Right lobe of liver (tissue), 4 donors: ENCODE measurements around the gene P2RX7.

Experiments
- CTCF ChIP-seq, 4 donors: fragments of 200-600 bp in 3 of 4; fragments of 450-650 bp in 1 of 4; IDR thresholded peaks; one replicate each; pipeline versions ENCODE4 v1.5.1 to v1.8.0; 2016 to 2022; ENCODE audit warnings: antibody characterized with exemption in 4 of 4, mild to moderate bottlenecking in 2 of 4
- POLR2A ChIP-seq: fragments of 450-650 bp; IDR thresholded peaks from one replicate; pipeline ENCODE4 v1.6.1; 2017; ENCODE audit warnings: antibody characterized with exemption, mild to moderate bottlenecking
- donor health status: DM: no; HTN: no; CAD: no.
- donor health status: DM: no; HTN: no; CAD: no.
- donor health status: DM: no; HTN: yes; CAD: no.

- TF ChIP-seq CTCF (IDR thresholded peaks at IDR 0.05): peak in 2 of 4 donors; percentile 5 to 15
- TF ChIP-seq POLR2A: peak; percentile 49
Observed at GRCh38 chr12:121132601-121133481, at the start of gene P2RX7.
